ENCODE results near the gene PTPRD.

PTPRD gene

DNA sequence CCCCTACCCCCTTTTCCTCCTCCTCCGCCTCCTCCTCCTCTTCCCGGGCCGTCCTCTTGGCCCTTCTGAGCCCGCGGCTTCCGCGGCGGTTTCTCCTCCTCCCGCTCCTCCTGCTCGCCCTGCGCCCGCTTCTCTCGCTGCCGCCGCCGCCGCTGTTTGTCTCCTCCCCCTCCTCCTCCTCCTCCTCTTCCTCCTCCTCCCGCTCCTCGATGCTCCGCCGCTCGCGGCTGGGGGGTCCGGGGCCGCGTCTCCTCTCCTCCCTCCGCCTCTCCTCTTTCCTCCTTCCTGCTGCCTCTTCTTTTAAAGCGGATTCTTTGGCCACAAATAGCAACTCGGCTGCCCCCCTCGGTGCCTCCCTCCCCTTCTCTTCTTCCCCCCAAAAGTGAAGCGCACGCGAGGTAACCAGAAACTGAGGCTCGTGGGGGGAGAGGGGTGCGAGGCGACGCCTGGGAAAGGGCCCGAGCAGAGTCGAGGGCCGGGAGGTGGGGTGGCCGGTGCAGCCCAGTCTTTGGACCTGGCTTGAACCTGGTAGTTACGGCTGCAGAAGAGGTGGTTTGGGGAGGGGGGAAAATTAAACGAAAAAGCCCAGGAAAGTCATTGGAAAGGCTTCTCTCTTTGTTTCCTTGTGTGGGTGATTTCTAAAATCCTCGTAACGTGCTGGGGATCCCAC, 1754.7 kb downstream of the PTPRD start:
- in situ Hi-C loops (cut with MboI; ENCODE audit: low sequenced_read_pairs): no loop called here

DNA sequence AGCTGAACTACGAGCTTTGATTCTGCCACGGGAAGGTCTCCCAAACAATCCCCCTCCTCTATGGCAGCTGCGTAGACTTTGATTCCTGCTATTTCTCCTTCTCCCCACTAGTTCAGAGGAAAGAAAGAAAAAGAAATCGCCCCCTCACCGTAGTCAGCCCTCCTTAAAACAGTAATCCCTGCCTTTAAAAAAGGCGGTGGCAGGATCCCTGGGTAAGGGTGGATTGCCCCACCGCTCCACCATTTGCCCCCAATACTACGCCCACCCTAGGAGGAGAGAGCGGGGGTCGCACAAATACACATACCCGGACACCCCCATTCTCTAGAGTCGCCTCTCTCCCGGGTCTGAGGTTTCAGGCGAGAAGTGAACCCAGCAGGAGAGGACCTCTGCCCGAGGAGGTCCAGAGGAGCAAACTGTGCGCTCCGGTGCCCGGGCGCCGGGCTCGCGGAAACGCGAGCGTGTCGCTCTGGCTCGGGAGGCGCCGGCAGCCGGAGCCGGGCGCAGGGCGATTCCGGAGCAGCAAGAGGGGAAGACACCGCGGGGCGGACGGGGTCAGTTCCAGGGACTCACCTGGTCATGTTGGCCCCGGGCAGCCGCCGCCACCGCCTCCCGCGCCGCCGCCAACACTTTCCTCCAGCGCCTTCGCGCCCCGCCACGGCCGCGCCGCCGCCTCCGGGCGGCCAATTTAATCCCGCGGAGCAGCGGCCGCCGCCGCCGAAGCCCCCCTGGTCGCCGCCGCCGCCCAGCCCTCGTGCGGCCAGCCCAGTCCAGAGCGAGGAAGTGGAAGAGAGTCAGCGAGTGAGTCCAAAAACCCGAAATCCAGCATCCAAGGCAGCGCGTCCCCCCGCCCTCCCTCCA, 1755.5 kb downstream of the PTPRD start:
- in situ Hi-C loops (cut with MboI; ENCODE audit: low sequenced_read_pairs): no loop called here

DNA sequence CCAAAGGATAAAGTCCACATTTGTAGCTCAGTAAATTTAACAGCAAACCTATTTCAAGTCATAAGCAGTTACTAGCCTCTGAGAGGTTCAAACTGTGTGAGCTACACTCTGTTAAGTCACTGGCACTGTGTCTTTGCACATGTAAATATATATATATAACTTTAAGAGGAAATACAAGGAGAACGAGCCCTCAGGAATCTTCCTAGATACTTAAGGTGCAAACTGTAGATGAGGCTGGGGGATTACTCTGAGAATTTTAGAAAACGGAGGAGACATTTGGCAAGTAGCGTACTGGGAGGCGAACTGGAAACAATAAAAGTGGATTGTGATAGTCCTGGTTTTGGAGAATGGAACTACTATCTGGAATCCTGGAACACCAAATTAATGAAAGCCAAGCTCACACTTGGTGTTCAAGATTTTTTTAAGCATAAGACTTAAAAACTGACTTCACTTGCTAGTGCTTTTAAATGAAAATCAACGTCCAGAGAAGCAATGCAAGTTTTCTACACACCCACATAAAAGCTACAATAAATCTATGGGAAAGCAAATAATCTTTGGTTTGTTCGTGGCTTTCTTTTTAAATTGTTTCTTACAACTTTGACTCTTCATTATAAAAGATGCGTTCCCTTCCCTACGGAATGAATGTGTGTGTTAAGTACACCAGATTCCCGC, 1756.3 kb downstream of the PTPRD start:
- in situ Hi-C loops (cut with MboI; ENCODE audit: low sequenced_read_pairs): no loop called here

DNA sequence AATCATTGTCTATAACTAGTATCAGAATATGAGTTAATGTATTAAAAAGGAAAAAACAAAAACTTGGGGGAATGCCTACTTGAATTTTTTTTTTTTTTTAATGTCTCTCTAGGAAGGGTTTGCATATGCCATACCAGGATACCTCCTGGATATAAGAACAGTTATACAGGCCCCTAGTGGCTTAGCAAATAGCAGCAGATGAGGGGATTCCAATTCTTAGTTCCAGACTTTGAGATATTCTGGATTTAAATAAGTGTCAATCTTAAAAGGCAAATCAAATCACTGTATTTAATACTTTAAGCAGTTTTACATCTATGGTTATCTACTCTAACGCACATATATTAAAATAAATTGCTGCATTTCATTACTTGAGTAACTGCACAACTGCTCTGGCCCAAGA, 1757.8 kb downstream of the PTPRD start:
- in situ Hi-C loops (cut with MboI; ENCODE audit: low sequenced_read_pairs): no loop called here

DNA sequence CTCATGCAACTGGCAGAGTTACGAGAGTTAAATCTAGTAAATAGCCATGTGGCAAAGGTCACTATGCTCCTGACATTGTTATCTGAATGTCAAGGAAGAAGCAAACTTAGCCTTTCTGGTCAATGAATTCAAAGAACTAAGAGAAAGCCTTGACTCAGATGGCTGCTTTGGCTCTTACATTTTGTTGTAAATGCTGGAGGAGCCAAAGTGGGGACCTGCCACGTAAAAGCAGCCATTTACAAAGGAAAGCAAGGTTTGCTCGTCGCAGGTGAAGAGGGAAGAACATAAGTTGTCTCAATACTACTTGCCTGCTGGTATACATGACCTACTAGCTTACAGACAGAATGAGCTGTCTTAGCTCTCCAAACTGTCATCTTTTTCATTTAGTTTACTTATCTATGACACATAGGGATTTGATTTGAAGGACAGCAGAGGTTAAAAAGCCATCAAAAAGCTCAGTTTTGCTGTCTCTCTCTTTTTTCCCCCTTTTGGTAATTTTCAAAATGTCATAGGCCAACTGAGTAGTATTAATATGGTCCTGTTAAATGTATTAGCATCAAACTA, 1760.4 kb downstream of the PTPRD start:
- in situ Hi-C loops (cut with MboI; ENCODE audit: low sequenced_read_pairs): no loop called here

DNA sequence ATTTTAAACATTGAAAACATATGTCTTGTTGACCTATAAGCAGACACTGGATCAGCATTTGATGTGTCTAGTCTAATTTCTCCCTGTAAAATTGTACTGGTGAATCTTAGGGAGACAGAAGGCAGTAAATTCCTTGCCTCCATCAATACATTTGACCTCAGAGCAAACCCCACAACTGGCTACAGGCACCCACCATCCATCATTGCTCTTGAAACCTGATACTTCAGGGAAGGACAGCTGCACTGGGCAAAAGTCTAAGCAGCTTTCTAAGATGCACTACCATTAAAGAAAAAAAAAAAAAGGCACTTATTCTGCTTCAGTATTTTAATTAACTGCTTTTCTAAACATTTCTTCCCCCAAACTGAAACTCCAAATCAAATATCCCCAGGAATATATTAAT, 1761.9 kb downstream of the PTPRD start:
- in situ Hi-C loops (cut with MboI; ENCODE audit: low sequenced_read_pairs): no loop called here

DNA sequence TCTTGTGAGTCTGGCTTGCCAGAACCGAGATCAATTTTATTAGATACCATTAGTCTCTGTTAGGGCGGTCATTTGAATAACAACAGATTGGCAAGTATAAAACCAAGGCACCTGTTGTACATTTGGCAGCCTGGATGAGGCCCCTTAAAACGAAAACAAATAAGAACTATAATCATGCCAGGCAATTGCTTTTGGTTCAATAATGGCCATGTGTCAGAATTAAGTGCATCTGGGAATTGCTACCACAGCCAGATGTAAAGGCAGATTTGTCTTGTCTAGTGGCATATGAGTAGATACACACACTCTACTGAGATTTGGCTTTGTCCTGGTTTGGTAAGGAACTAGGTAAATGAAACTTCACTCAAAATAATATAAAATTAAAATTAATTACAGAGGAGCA, 1767.0 kb downstream of the PTPRD start:
- in situ Hi-C loops (cut with MboI; ENCODE audit: low sequenced_read_pairs): no loop called here

DNA sequence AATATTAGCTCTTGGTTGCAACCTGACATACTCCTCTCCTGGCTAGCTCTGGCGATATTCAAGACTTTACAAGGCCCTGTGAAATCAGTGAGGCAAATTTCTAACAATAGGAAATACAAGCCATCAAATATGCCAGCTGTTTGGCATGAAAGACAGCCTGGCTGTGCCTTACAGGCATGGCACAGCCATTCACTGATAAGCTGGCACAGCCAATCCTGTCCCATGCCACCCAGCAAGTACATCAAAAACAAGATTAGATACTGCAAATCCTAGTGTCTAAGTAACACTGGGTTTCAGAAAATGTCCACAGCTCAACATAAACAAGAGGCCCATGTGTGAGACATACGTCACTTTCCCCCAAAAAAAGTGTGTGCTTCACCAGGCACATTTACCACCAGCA, 1767.4 kb downstream of the PTPRD start:
- in situ Hi-C loops (cut with MboI; ENCODE audit: low sequenced_read_pairs): no loop called here

DNA sequence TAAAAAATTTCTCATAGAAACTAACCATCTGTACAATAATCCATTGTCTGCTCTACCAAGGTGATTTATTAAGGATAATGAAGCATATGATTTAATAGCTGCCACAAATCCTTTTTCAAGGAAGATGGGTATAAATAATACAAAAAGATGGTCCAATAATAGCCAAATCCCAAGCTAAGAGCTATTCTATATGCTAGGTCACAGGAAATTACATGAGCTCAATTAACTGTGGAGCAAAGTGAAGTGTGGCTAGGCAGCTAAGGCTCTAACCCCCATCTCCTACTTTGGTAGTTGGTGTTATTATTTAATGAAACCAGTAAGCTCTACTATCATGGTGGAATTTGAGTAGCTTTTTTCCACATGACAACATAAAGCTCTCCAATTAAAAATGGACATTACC, 1768.3 kb downstream of the PTPRD start:
- in situ Hi-C loops (cut with MboI; ENCODE audit: low sequenced_read_pairs): no loop called here

DNA sequence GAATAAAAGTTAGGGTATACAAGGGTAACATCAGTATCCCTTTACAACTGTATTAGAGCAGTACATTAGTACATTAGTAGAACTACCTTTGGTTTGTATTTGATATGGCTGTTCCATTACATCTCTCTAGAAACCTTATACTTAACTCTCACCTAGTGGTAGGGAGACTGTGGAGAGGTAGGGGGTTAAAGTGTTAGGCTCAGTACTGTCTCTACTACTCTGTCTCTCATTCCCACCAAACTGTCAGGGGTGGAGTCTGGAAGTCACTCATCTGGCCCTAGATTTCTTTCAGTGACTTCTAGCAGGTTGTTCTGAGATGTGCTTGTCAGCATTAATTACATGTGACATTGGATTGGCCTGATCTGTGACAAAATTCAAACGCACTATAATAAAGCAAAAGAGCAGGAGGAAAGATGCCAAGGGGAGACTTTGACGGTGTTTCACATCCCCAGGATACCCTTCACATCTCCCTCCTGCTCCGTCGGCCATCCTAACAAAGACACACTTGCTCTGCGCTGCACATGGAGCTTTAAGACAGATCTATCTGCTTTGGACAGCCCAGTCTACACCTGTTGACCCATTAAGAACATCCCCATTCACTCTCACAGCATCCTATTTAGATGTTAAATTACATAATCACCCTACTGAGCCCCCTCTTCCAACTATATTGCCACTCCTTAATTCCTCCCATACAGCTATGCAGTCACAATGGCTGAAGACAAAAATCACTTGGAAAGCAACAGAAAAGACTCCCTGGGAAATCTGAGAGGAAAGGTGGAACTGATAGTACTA, 1770.2 kb downstream of the PTPRD start:
- in situ Hi-C loops (cut with MboI; ENCODE audit: low sequenced_read_pairs): no loop called here

DNA sequence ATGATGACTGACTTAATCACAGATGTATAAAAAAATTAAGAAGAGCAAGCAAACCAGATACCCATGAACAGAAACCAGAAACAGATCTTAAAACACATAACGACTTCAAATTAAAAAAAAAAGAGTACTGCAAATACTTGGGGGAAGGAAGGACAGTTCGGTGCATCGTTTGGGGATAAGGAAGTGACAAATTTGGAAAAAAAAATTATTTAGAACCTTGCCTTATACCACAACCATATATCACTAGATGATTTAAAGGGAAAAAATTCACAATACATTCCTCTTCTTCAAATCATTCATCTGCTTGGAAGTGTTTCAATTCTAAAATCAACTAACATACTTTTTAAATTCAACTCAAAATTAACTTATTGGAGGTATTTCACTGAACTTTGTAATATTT, 1774.7 kb downstream of the PTPRD start:
- in situ Hi-C loops (cut with MboI; ENCODE audit: low sequenced_read_pairs): no loop called here

DNA sequence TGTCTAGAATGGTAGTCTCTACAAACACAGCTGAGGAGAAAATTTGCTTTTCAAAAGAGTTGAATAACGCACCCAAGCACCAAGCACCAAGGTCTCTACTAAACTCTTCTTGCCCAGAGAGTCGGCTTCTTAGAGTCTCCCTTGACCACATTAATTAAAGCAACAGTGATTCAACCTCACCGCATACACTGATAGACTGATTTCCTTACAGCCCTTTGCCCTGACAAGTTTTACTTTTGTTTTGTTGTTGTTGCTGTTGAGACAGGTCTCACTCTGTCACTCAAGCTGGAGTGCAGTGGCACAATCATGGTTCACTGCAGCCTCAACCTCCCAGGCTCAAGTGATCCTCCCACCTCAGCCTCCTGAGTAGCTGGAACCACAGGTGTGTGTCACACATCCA, 1777.5 kb downstream of the PTPRD start:
- in situ Hi-C loops (cut with MboI; ENCODE audit: low sequenced_read_pairs): no loop called here

DNA sequence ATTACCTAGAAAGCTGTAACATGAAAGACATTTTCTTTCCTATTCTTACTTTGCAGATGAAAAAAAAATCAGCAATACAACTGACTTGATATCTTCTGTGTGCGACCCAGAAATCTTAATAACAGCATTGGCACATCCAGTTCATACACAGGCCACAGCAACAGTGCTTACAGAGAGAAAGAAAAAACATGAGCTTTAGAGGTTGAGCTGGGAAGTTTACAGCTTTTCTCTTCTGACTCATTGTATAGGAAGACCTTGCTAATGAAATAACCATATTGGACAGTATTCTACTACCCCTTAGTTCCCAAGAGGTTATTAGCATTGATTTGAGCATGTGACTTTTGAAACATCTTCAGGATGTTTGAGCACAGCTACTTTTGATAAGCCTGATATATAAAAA, 1779.8 kb downstream of the PTPRD start:
- in situ Hi-C loops (cut with MboI; ENCODE audit: low sequenced_read_pairs): no loop called here

DNA sequence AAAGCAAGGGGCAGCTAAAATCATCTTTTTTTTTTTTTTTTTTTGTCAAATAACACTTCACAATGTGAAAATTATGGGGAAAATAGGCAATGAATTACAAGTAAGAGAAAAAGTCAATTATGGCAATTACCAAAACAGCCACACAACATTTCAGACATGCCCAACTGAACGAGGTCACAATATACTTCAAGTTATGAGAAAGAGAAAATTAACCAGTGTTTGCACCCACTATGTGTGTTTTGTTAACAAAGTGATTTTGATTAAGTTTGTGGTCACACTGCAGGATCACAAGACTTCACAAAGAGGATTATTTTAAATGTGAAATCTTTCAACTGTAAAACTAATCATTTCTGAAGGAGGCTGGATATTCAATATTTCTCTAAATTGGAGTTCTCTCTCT, 1780.4 kb downstream of the PTPRD start:
- in situ Hi-C loops (cut with MboI; ENCODE audit: low sequenced_read_pairs): no loop called here

DNA sequence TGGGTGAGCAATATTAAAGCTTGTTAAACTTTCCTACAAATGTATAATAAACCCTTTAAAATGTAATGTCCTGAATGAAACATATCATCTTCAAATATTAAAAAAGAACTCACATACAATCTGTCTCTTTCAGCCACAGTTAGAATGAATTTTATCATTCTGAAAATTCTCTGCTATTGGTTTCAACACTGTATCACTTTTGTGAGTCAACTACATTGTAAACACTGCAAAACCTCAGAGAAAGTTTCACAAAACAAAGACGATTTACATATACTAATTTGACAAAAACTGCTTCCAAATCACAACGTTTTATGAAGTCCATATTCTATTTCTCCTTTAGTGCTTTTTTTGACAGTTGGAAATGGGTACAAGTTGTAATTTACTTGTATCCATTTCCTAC, 1781.2 kb downstream of the PTPRD start:
- in situ Hi-C loops (cut with MboI; ENCODE audit: low sequenced_read_pairs): no loop called here

DNA sequence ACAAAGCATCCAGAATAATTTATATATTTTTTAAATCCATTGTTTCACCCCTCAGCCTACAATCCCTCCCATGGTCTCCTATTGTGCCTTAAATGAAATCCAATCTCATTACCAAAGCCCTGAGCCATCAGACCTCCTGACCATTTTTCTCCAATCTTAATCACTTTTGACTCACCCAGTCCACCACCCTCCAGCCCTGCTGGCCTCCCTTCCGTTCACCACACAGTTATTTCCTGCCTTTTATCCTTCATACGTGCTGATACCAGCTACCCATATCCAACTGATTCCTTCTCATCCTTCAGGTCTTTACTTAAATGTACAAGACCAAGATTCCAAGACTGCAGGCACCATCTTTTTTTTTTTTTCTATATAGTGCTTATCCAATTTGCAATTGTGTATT, 1786.5 kb downstream of the PTPRD start:
- in situ Hi-C loops (cut with MboI; ENCODE audit: low sequenced_read_pairs): no loop called here

DNA sequence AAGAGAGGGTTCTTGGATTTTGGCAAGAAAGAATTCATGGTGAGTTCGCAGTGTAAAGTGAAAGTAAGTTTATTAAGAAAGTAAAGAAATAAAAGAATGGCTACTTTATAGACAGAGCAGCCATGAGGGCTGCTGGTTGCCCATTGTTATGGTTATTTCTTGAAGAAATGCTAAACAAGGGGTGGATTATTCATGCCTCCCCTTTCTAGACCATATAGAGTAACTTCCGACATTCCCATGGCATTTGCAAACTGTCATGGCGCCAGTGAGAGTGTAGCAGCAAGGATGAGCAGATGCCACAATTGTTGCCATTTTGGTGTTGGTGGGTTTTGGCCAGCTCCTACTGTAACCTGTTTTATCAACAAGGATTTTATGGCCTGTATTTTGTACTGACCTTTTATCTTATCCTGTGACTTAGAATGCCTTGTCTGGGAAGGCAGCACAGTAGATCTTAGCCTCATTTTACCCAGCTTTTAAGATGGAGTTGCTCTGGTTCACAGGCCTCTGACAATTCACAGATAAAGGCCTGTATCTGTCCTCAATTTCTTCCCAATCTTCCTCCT, 1787.1 kb downstream of the PTPRD start:
- in situ Hi-C loops (cut with MboI; ENCODE audit: low sequenced_read_pairs): no loop called here

DNA sequence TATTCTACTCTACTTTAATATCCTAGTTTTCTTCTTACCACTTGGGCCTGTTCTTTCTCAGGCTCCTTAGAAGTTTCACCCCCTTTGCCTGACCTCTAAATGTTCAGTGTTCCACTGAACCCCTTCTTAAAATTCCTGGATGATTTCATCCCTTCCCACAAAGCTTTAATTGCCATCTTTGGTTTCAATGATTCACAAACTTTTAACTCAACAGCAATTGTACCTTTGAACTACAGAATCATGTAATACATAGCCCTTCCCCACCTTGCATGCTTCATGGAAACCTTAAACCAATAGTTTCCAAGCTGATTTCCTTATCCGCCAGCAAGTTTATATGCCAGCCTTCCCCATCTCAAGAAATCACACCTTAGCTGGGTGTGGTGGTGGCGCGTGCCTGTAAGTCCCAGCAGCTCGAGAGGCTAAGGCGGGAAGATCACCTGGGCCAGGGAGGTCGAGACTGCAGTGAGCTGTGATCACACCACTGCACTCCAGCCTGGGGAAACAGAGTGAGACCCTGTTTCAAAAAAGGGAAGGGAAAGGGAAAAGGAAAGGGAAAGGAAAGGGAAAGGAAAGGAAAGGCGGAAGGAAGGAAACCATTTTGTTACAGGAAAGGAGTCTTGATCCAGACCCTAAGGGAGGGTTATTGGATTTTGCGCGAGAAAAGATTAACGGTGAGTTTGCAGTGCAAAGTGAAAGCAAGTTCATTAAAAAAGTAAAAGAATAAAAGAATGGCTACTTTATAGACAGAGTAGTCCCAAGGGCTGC, 1789.5 kb downstream of the PTPRD start:
- in situ Hi-C loops (cut with MboI; ENCODE audit: low sequenced_read_pairs): no loop called here

DNA sequence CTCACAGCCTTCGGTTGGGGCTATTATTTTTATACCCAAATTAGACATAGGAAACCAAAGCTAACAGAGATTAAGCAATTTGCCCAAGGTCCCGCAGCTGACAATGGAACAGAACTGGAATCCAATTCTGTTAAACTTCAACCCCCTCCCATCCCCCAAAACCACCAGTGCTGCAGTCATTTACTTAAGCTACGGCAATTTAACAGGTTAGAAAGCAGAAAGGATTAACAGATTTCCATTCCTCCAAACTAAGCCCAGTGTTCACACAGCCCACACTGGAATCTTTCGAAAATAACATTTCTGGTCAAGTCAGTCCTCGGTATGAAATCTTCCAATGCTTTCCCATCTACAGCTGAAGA, 1790.2 kb downstream of the PTPRD start:
- in situ Hi-C loops (cut with MboI; ENCODE audit: low sequenced_read_pairs): no loop called here
